H1 (cell line): Measurements from ENCODE around the gene HSPA12A.

Experiments used
- ATF3 ChIP-seq: IDR thresholded peaks from 2 replicates; pipeline ENCODE4 v1.6.1; 2011; ENCODE audit warnings: low read depth, mild to moderate bottlenecking, low read length; ENCODE audit not compliant: insufficient read depth
- CTCF ChIP-seq, 3 experiments: IDR thresholded peaks; 1 replicate in 2 of 3; 2 replicates in 1 of 3; pipeline versions ENCODE4 v1.5.1 to v1.6.1; 2011; ENCODE audit warnings: low read length in 3 of 3, mild to moderate bottlenecking in 3 of 3, inconsistent platforms in 2 of 3, low read depth in 1 of 3, moderate library complexity in 1 of 3; ENCODE audit not compliant: insufficient read depth in 1 of 3; ENCODE audit errors: control extremely low read depth in 1 of 3
- EZH2 ChIP-seq: fragments of 200-600 bp; sonication (generic); IDR thresholded peaks from 2 replicates; pipeline ENCODE4 v1.7.1; 2012; ENCODE audit warnings: low read depth, mild to moderate bottlenecking, moderate library complexity, low read length, inconsistent platforms; ENCODE audit not compliant: severe bottlenecking
- RFX5 ChIP-seq: IDR thresholded peaks from 2 replicates; pipeline ENCODE4 v1.6.1; 2011; ENCODE audit warnings: low read depth, low read length, improper control_type of control experiment, borderline replicate concordance
- SIN3A ChIP-seq, 2 experiments: IDR thresholded peaks in 1 of 2; conservative IDR thresholded peaks in 1 of 2; 2 replicates each; pipeline ENCODE4 v1.6.1; 2011 to 2012; ENCODE audit warnings: low read length in 2 of 2, improper control_type of control experiment in 1 of 2, low read depth in 1 of 2, mild to moderate bottlenecking in 1 of 2

- no peak for TF ChIP-seq EZH2
- no peak for TF ChIP-seq RFX5
- no peak for TF ChIP-seq ATF3
- peak; percentile 43 to 66 (median 47) for TF ChIP-seq CTCF (IDR thresholded peaks at IDR 0.05; ENCODE audit: control extremely low read depth in 1 of 3, insufficient read depth in 1 of 3, low read depth in 1 of 3, low read length in 3 of 3)
- no peak for TF ChIP-seq SIN3A (conservative IDR thresholded peaks at IDR 0.05 in 1 of 2, IDR thresholded peaks at IDR 0.05 in 1 of 2; ENCODE audit: low read depth in 1 of 2, low read length in 2 of 2)
These were observed 87.5 kb downstream of the HSPA12A start for GRCh38 chr10:116654816-116655215.
